Panc1 (cell line): Measurements from ENCODE around the gene HOXB2.

ENCODE experiments used
- POLR2AphosphoS5 ChIP-seq: IDR thresholded peaks from 2 replicates; pipeline ENCODE4 v1.6.1; 2012; ENCODE audit warnings: mild to moderate bottlenecking, low read depth, low read length, moderate library complexity
- SIN3A ChIP-seq: IDR thresholded peaks from 2 replicates; pipeline ENCODE4 v1.6.1; 2012; ENCODE audit warnings: low read depth, mild to moderate bottlenecking, low read length, moderate library complexity, borderline replicate concordance; ENCODE audit not compliant: insufficient read depth
- TF ChIP-seq, protein P1 (sequence below): fragments of 450-650 bp; IDR thresholded peaks from 2 replicates; pipeline ENCODE4 v1.5.1; 2017; ENCODE audit warnings: mild to moderate bottlenecking
- TF ChIP-seq, protein P2 (sequence below), 2 experiments: IDR thresholded peaks; 2 replicates each; pipeline ENCODE4 v1.6.1; 2011 to 2012; ENCODE audit warnings: low read depth in 2 of 2, control low read depth in 1 of 2, low read length in 1 of 2, mild to moderate bottlenecking in 1 of 2, moderate library complexity in 1 of 2; ENCODE audit not compliant: insufficient read depth in 1 of 2

DNA sequence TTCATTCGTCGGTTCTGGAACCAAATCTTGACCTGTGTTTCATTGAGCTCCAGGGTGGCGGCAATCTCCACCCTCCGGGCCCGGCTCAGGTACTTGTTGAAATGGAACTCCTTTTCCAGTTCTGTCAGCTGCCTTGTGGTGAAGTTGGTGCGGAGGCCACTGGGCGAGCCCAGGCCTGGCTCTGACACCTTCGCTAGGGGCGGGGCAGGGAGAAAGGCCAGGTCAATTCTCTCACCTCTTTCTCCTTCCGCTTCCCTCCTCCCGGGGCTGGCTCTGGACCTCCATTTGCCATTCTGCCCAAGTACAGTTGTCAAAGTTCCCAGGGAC, 15.3 kb downstream of the HOXB2 start:
- TF ChIP-seq, protein P1, sequence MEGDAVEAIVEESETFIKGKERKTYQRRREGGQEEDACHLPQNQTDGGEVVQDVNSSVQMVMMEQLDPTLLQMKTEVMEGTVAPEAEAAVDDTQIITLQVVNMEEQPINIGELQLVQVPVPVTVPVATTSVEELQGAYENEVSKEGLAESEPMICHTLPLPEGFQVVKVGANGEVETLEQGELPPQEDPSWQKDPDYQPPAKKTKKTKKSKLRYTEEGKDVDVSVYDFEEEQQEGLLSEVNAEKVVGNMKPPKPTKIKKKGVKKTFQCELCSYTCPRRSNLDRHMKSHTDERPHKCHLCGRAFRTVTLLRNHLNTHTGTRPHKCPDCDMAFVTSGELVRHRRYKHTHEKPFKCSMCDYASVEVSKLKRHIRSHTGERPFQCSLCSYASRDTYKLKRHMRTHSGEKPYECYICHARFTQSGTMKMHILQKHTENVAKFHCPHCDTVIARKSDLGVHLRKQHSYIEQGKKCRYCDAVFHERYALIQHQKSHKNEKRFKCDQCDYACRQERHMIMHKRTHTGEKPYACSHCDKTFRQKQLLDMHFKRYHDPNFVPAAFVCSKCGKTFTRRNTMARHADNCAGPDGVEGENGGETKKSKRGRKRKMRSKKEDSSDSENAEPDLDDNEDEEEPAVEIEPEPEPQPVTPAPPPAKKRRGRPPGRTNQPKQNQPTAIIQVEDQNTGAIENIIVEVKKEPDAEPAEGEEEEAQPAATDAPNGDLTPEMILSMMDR: no peak
- TF ChIP-seq POLR2AphosphoS5 (no peak), SIN3A (no peak)
- TF ChIP-seq, protein P2, sequence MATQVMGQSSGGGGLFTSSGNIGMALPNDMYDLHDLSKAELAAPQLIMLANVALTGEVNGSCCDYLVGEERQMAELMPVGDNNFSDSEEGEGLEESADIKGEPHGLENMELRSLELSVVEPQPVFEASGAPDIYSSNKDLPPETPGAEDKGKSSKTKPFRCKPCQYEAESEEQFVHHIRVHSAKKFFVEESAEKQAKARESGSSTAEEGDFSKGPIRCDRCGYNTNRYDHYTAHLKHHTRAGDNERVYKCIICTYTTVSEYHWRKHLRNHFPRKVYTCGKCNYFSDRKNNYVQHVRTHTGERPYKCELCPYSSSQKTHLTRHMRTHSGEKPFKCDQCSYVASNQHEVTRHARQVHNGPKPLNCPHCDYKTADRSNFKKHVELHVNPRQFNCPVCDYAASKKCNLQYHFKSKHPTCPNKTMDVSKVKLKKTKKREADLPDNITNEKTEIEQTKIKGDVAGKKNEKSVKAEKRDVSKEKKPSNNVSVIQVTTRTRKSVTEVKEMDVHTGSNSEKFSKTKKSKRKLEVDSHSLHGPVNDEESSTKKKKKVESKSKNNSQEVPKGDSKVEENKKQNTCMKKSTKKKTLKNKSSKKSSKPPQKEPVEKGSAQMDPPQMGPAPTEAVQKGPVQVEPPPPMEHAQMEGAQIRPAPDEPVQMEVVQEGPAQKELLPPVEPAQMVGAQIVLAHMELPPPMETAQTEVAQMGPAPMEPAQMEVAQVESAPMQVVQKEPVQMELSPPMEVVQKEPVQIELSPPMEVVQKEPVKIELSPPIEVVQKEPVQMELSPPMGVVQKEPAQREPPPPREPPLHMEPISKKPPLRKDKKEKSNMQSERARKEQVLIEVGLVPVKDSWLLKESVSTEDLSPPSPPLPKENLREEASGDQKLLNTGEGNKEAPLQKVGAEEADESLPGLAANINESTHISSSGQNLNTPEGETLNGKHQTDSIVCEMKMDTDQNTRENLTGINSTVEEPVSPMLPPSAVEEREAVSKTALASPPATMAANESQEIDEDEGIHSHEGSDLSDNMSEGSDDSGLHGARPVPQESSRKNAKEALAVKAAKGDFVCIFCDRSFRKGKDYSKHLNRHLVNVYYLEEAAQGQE (IDR thresholded peaks at IDR 0.05; ENCODE audit: insufficient read depth in 1 of 2, low read depth in 2 of 2, low read length in 1 of 2): no peak
